ENCODE measurements around the gene EFCAB9.
"Not testable (repeated sequence)": the region's sequence is repeated elsewhere in the genome, so short reads cannot be mapped to it uniquely, and the experiment has no call there.

Gene EFCAB9

DNA sequence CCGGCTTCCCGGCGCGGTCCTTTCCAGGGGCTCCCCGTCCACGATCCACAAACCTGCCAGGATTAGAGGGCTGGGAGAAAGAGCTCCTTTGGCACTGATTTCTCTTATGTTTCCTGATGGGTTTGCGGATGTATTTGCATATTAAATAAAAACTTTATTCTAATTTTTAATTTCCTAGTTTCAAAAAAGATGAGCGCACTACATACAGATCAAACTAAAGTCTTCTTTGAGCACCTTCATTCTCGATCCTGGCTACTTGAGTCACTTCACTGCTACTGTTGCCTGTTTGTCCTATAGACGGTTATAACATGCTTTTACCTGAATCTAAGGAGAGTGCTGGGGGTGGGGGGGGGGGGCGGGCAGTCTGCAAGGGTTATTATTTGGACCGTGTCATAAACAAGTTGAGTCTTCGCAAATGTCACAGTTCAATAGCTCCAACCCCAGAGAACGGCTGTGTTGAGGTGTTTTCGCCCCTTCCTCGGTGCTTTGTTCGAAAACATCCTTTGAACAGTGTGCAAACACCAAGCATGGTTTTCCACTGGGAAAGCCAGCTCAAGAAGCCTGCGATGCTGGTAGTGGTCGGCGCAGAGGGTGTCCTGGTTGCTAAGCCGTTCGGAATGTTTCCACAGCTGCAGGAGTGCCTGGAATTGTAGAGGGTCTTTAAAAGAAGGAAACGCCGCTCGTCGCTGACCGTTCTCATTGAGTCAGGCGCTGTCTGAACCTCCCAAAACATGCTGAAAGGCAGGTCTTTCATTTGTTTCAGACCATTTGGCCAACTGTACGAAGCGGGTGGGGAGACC, 4.9 kb upstream of the EFCAB9 start:
- TF ChIP-seq, protein P1, sequence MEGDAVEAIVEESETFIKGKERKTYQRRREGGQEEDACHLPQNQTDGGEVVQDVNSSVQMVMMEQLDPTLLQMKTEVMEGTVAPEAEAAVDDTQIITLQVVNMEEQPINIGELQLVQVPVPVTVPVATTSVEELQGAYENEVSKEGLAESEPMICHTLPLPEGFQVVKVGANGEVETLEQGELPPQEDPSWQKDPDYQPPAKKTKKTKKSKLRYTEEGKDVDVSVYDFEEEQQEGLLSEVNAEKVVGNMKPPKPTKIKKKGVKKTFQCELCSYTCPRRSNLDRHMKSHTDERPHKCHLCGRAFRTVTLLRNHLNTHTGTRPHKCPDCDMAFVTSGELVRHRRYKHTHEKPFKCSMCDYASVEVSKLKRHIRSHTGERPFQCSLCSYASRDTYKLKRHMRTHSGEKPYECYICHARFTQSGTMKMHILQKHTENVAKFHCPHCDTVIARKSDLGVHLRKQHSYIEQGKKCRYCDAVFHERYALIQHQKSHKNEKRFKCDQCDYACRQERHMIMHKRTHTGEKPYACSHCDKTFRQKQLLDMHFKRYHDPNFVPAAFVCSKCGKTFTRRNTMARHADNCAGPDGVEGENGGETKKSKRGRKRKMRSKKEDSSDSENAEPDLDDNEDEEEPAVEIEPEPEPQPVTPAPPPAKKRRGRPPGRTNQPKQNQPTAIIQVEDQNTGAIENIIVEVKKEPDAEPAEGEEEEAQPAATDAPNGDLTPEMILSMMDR (IDR thresholded peaks at IDR 0.05; ENCODE audit: low read depth, low read length): no peak
- no peak for DNase-seq (ENCODE audit: extremely low read depth, low read depth)

DNA sequence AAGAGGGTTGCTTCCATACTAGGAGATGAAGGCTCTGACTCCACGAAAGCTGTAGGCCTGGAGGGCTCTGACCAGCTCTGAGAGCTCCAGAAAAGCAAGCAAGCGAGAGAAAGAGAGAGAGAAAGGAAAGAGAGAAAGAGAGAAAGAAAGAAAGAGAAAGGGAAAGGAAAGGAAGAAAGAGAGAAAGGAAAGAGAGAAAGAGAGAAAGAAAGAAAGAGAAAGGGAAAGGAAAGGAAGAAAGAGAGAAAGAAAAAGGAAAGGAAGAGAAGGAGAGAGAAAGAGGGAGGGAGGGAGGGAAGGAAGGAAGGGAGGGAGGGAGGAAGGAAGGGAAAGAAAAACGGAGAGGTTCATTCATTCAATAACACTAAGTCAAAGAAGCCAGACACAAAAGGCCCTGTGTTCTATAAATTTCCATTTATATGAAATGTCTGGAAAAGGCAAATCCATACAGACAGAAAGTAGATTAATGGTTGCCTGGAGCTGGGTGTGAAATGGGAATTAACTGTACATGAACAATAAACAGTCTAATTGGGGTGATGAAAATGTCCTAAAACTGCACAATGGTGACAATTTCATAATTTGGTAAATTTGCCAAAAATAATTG, 4.2 kb upstream of the EFCAB9 start:
- DNase-seq (ENCODE audit: extremely low read depth, low read depth): no peak
- TF ChIP-seq, protein P1 (IDR thresholded peaks at IDR 0.05; ENCODE audit: low read depth, low read length): no peak

DNA sequence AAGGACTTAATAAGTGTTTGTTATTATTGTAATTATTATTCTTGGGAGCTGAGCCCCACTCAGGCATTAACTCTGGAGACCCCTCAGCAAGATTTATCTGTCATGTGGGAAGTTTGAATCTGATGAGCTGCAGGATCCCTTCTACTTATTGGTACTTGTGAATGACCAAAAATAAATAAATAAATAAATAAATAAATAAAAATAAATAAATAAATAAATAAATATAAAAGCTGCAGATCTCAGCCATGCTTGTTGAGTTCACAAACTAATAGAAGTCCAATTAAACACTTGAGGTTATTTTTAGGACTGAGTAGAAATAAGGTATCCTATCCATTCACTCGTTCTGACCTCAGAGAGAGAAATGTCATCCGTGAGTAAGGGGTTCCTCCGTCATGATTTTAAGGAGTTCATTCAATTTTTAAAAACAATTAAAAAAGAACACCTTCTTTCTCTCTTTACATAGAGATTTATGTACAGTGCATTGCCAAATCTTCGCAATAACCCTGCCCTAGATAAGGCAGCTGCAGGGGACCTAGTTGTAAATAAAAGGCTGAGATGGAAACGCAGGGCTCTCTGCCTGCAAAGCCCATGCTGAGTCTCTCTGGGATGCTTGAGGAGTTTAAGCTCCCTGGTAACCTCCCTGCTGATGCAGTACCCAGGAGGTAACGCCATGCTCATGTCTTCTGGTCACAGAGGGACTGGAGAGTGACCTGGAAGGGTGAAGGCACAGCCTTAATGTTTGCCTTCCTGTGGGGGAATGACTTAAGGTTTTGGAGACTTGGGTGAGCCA, 1.2 kb downstream of the EFCAB9 start:
- TF ChIP-seq, protein P1 (IDR thresholded peaks at IDR 0.05; ENCODE audit: low read depth, low read length): no peak
- no peak for DNase-seq (ENCODE audit: extremely low read depth, low read depth)

DNA sequence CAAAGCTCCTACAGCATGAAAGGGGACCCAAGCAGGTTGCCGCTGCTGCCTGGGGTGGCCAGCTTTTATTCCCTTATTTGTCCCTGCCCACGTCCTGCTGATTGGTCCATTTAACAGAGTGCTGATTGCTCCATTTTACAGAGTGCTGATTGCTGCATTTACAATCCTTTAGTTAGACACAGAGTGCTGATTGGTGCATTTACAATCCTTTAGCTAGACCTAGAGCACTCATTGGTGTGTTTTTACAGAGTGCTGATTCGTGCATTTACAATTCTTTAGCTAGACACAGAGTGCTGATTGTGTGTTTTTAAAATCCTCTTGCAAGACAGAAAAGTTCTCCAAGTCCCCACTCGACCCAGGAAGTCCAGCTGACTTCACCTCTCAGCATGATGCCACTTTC, 3.8 kb downstream of the EFCAB9 start:
- not testable (repeated sequence) for DNase-seq (ENCODE audit: extremely low read depth, low read depth)

DNA sequence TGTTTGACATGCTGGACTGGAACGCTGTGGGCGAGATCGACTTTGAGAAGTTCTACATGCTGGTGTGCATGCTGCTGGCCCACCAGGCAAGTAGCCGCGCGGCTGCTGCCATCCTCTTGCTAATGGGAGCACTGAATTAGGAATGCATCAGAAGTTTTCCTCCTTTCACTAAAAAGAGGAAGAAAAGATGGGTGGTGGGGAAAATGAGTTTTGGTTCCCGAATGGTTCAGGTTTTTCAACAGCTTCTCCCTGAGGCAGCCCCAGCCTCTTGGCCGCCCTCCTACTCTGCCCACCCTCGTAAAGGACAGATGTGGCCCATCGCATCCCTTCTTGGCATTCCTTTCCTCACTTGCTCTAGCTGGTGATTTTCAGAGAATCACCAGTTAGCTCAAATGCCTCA, 5.5 kb downstream of the EFCAB9 start:
- DNase-seq (ENCODE audit: extremely low read depth, low read depth): no peak
- TF ChIP-seq, protein P1 (IDR thresholded peaks at IDR 0.05; ENCODE audit: low read depth, low read length): no peak

DNA sequence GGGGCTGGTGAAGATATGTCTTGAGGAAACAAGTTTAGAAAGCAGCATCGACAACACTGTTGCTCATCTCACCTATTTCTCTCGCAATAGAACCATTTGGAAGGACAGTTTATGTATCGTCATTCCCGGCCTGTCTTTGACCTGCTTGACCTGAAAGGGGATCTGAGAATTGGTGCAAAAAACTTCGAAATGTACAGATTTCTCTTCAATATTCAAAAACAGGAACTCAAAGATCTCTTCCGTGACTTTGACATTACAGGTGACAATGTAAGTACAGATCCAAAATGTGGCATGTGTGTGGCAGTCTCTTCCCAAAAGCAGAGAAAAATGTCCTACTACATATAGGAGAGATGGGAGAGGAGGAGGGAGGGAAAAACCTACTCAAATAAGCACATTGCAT, 6.5 kb downstream of the EFCAB9 start:
- TF ChIP-seq, protein P1 (IDR thresholded peaks at IDR 0.05; ENCODE audit: low read depth, low read length): no peak
- DNase-seq (ENCODE audit: extremely low read depth, low read depth): no peak

DNA sequence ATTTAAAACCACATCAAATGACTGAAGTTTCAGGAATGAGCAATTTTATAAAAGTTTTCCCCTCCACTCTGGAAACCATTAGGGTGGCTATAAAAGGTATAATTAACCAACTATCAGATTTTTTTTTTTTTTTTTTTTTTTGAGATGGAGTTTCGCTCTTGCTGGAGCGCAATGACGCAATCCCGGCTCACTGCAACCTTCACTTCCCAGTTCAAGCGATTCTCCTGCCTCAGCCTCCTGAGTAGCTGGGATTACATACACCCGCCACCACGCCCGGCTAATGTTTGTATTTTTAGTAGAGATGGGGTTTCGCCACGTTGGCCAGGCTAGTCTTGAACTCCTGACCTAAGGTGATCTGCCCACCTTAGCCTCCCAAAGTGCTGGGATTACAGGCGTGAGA, 12.0 kb downstream of the EFCAB9 start:
- not testable (repeated sequence) for DNase-seq (ENCODE audit: extremely low read depth, low read depth)

DNA sequence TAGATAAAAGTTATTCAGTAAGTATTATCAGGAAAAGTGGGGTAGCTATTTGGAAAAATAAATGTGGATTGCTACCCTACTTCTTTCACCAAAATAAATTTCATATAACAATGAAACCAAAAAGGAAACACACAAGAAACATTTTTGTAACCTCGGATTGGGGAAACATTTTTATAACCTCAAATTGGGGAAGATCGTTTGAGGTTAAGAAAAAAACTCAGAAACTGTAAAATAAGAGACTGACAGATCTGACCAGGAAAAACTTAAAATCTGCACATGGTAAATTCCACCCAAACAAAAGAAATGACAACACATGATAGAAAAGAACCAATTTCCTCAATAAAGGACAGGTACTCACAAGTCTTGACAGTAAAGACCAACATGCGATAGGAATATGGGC, 13.5 kb downstream of the EFCAB9 start:
- TF ChIP-seq, protein P1 (IDR thresholded peaks at IDR 0.05; ENCODE audit: low read depth, low read length): no peak
- no peak for DNase-seq (ENCODE audit: extremely low read depth, low read depth)
